ENCODE results near the gene FGGY.

The FGGY gene

DNA sequence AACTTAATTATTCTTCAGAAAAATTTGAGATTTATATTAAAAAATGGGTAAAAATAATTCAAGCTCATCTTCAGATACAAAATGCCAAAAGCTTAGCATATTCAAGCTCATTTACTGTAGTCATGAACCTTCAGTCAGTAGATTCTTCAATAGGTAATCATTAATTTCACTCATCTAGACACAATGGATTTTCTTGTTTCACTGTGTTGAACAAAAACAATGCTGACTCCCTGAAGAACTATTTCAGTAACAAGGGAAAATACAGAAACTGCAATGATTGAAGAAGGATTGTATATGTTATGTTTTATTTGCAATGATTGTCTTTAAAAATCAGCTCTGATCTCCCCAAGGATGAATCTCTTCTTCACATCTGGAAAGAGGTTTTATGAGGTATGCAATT is 508.7 kb downstream of the FGGY start:
- DNase-seq, result no peak
